GM21390 (cell line): Measurements from ENCODE around the gene MCF2L2.

Source experiments
- ATAC-seq: cut with Tn5 transposase; IDR thresholded peaks from one replicate; pipeline ENCODE4 v1.9.1; 2021; ENCODE audit not compliant: unreplicated experiment

The MCF2L2 gene

GRCh38 chr3:183213415-183214276, 214.8 kb downstream of the MCF2L2 start:
- ATAC-seq, result no peak

GRCh38 chr3:183212565-183212964, 215.9 kb downstream of the MCF2L2 start:
- no peak for ATAC-seq

- ATAC-seq, result no peak
Measured at GRCh38 chr3:183212096-183212495, 216.3 kb downstream of the MCF2L2 start.

GRCh38 chr3:183211352-183211751, 217.1 kb downstream of the MCF2L2 start:
- no peak for ATAC-seq

GRCh38 chr3:183210862-183211341, 217.5 kb downstream of the MCF2L2 start:
- no peak for ATAC-seq

- ATAC-seq, result no peak
Measured at GRCh38 chr3:183210341-183210740, 218.1 kb downstream of the MCF2L2 start.

- no peak for ATAC-seq
Measured at GRCh38 chr3:183208800-183209199, 219.6 kb downstream of the MCF2L2 start.

GRCh38 chr3:183208260-183208659, 220.2 kb downstream of the MCF2L2 start:
- ATAC-seq, result no peak

GRCh38 chr3:183203670-183204069, 224.7 kb downstream of the MCF2L2 start:
- ATAC-seq, result no peak

- ATAC-seq, result no peak
Measured at GRCh38 chr3:183202004-183202722, 226.3 kb downstream of the MCF2L2 start.

- no peak for ATAC-seq
Measured at GRCh38 chr3:183198939-183199338, 229.5 kb downstream of the MCF2L2 start.

GRCh38 chr3:183197734-183198133, 230.7 kb downstream of the MCF2L2 start:
- no peak for ATAC-seq

- ATAC-seq, result no peak
Measured at GRCh38 chr3:183195266-183195665, 233.2 kb downstream of the MCF2L2 start.

- ATAC-seq, result no peak
Measured at GRCh38 chr3:183193762-183194689, 234.4 kb downstream of the MCF2L2 start.

GRCh38 chr3:183192650-183193300, 235.6 kb downstream of the MCF2L2 start:
- no peak for ATAC-seq

- no peak for ATAC-seq
Measured at GRCh38 chr3:183189641-183190040, 238.8 kb downstream of the MCF2L2 start.

- ATAC-seq, result peak; percentile 58
Measured at GRCh38 chr3:183188895-183189462, 239.4 kb downstream of the MCF2L2 start.

- no peak for ATAC-seq
Measured at GRCh38 chr3:183185696-183186095, 242.7 kb downstream of the MCF2L2 start.

- no peak for ATAC-seq
Measured at GRCh38 chr3:183182732-183183610, 245.4 kb downstream of the MCF2L2 start.
